B cell (primary cell): ENCODE measurements around the gene NELFA.

Source experiments
- EZH2 ChIP-seq: IDR thresholded peaks from 2 replicates; pipeline ENCODE4 v1.6.1; 2012; ENCODE audit warnings: borderline replicate concordance, low read depth, mild to moderate bottlenecking, moderate library complexity, low read length; ENCODE audit not compliant: insufficient read depth, poor library complexity, severe bottlenecking
- TF ChIP-seq, protein P1 (sequence below): fragments of 200-600 bp; IDR thresholded peaks from one replicate; pipeline ENCODE4 v1.8.0; 2022; ENCODE audit warnings: antibody characterized with exemption, mild to moderate bottlenecking

DNA sequence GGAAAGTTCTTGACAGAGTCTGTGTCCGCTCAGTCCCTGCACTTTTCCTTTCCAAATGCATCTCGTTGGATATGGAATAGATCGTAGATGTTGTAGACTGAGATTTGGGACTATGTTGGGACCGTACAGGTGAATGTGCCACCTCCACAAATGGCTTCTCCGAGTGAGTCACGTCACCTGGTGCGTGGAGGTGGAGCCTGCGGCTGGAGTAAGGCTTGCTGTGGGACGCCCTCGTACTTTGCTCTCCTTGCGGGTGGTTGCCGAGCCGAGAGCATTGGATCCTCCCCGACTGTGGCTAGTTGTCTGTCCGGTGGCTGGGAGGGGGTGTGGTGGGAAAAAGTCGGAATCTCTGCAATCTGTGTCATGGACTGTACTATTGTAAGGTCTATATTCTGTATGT lies 60.5 kb downstream of the NELFA start:
- TF ChIP-seq, protein P1, sequence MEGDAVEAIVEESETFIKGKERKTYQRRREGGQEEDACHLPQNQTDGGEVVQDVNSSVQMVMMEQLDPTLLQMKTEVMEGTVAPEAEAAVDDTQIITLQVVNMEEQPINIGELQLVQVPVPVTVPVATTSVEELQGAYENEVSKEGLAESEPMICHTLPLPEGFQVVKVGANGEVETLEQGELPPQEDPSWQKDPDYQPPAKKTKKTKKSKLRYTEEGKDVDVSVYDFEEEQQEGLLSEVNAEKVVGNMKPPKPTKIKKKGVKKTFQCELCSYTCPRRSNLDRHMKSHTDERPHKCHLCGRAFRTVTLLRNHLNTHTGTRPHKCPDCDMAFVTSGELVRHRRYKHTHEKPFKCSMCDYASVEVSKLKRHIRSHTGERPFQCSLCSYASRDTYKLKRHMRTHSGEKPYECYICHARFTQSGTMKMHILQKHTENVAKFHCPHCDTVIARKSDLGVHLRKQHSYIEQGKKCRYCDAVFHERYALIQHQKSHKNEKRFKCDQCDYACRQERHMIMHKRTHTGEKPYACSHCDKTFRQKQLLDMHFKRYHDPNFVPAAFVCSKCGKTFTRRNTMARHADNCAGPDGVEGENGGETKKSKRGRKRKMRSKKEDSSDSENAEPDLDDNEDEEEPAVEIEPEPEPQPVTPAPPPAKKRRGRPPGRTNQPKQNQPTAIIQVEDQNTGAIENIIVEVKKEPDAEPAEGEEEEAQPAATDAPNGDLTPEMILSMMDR, result no peak
- no peak for TF ChIP-seq EZH2
